Lung (tissue), 12 donors: ENCODE measurements around the gene ABHD12. TPM values are rescaled to one million over a fixed set of nuclear protein-coding genes. Genes with fewer than 3 reads are reported as not detected.

Source experiments
- ATAC-seq: fragments of 200-7000 bp; cut with Tn5 transposase; one replicate; pipeline ENCODE4 v1.9.1; 2020; ENCODE audit warnings: moderate number of reproducible peaks; ENCODE audit not compliant: insufficient read depth, low FRiP score
- DNase-seq, 3 donors: peaks; one replicate each; pipeline ENCODE4 v3.0.0-alpha.2; 2013 to 2017
- H3K27ac ChIP-seq, 2 donors: one replicate each; pipeline ENCODE4 v1.5.1; 2013; ENCODE audit warnings: mild to moderate bottlenecking in 2 of 2, moderate library complexity in 2 of 2, control low read depth in 1 of 2, inconsistent platforms in 1 of 2, low read depth in 1 of 2, low read length in 1 of 2
- H3K27me3 ChIP-seq, 3 donors: one replicate each; pipeline ENCODE4 v1.5.1; 2013; ENCODE audit warnings: low read length in 2 of 3; ENCODE audit not compliant: control insufficient read depth in 3 of 3, insufficient read depth in 3 of 3
- H3K36me3 ChIP-seq, 4 donors: one replicate each; pipeline ENCODE4 v1.5.1; 2013; ENCODE audit warnings: low read length in 4 of 4, mild to moderate bottlenecking in 1 of 4, moderate library complexity in 1 of 4; ENCODE audit not compliant: control insufficient read depth in 4 of 4, insufficient read depth in 4 of 4
- H3K4me1 ChIP-seq, 5 donors: one replicate each; pipeline ENCODE4 v1.5.1; 2013; ENCODE audit warnings: low read length in 5 of 5, mild to moderate bottlenecking in 2 of 5, moderate library complexity in 1 of 5; ENCODE audit not compliant: control insufficient read depth in 5 of 5, insufficient read depth in 5 of 5
- H3K4me3 ChIP-seq: one replicate; pipeline ENCODE4 v1.5.1; 2013; ENCODE audit warnings: mild to moderate bottlenecking, control low read depth, moderate library complexity
- H3K9ac ChIP-seq, 2 donors: one replicate each; pipeline ENCODE4 v1.5.1; 2013; ENCODE audit warnings: low read length in 2 of 2, control low read depth in 1 of 2; ENCODE audit not compliant: insufficient read depth in 1 of 2
- H3K9me3 ChIP-seq, 4 donors: one replicate each; pipeline ENCODE4 v1.5.1; 2013; ENCODE audit warnings: low read length in 3 of 4, mild to moderate bottlenecking in 1 of 4, moderate library complexity in 1 of 4; ENCODE audit not compliant: control insufficient read depth in 4 of 4, insufficient read depth in 3 of 4
- WGBS, 2 donors: extraction: QIAGEN DNeasy Blood & Tissue Kit; methylation state at CpG; one replicate each; pipeline ENCODE4 v1.1.7; 2013; 5-methylcytosine and 5-hydroxymethylcytosine counted together
- polyA plus RNA-seq, 2 donors: library from polyadenylated mRNA; stranded (reverse); fragments of 200-250 nt; gene quantifications; one replicate each; pipeline ENCODE4 v1.2.1, GENCODE V29; 2013
- total RNA-seq, 2 donors: library from RNA; depleted of rRNA in 1 of 2; stranded (reverse); fragments of >200 nt in 1 of 2; gene quantifications; one replicate each; pipeline ENCODE4 v1.2.1, GENCODE V29; 2014 to 2021
- TF ChIP-seq, protein P1 (sequence below): IDR thresholded peaks from 2 replicates; pipeline ENCODE4 v1.5.1; 2012; ENCODE audit warnings: mild to moderate bottlenecking; ENCODE audit errors: control extremely low read depth, extremely low read depth
- donor health status: control.
- donor health status: control.
- donor health status: Bipolar disorder and iron deficiency.
- donor health status: healthy.
- donor health status: DM: yes; HTN: yes; CAD: no.

Gene ABHD12
- total and polyA plus RNA-seq, 4 donors = 34.3 to 58.1 (median 44.6) TPM

GRCh38 chr20:25309395-25310267 is 81.0 kb downstream of the ABHD12 start:
- H3K9ac ChIP-seq = no peak overlapping the region
- WGBS, 2 donors = 83 to 85% methylated on average over 18 of the region's 18 CpGs
- ATAC-seq = peak; percentile 39
- H3K9me3 ChIP-seq = no peaks in the 10 kb centered on the region
- peaks cover 0 to 13% (median 4%) of the 10 kb centered on the region in 4 donors for H3K36me3 ChIP-seq
- H3K4me3 ChIP-seq = no peak overlapping the region
- no peak for DNase-seq
- TF ChIP-seq, protein P1, sequence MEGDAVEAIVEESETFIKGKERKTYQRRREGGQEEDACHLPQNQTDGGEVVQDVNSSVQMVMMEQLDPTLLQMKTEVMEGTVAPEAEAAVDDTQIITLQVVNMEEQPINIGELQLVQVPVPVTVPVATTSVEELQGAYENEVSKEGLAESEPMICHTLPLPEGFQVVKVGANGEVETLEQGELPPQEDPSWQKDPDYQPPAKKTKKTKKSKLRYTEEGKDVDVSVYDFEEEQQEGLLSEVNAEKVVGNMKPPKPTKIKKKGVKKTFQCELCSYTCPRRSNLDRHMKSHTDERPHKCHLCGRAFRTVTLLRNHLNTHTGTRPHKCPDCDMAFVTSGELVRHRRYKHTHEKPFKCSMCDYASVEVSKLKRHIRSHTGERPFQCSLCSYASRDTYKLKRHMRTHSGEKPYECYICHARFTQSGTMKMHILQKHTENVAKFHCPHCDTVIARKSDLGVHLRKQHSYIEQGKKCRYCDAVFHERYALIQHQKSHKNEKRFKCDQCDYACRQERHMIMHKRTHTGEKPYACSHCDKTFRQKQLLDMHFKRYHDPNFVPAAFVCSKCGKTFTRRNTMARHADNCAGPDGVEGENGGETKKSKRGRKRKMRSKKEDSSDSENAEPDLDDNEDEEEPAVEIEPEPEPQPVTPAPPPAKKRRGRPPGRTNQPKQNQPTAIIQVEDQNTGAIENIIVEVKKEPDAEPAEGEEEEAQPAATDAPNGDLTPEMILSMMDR = no peak
- H3K4me1 ChIP-seq = peaks cover 0 to 14% (median 8%) of the 10 kb centered on the region in 5 donors
- peak overlapping the region; percentile 47 to 78 for H3K27ac ChIP-seq
- H3K27me3 ChIP-seq = no peaks in the 10 kb centered on the region

GRCh38 chr20:25308671-25309394 is 81.8 kb downstream of the ABHD12 start:
- Histone ChIP-seq H3K4me1 (peaks cover 0 to 14% (median 8%) of the 10 kb centered on the region in 5 donors), H3K36me3 (peaks cover 0 to 13% (median 3%) of the 10 kb centered on the region in 4 donors), H3K27me3 (no peaks in the 10 kb centered on the region), H3K9ac (no peak overlapping the region), H3K4me3 (no peak overlapping the region), H3K9me3 (no peaks in the 10 kb centered on the region), H3K27ac (peak overlapping the region in 1 of 2 donors; percentile 78)
- 86 to 89% methylated on average over 17 of the region's 17 CpGs for whole genome bisulfite sequencing, 2 donors
- ATAC-seq (peak; percentile 6), DNase-seq (no peak)
- TF ChIP-seq, protein P1 = no peak

DNA sequence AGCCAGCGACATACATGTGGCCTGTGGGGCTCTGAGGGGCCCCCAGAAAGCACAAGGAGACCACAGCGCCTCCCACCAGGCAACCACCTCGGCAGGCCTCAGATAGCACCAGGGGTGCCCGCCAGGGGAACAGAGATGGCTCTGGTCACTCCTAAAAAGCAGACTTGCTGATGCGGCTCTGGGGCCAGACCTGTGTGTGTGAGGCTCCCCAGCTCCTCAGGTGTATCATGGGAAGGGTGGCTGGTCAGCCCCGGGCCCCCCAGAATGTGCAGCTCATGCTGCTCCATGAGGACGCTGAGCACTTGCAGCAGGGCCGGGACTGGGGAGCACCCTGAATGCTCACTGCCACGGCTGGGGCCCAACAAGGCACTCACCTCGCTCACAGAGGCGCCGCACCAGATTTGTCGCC is 82.5 kb downstream of the ABHD12 start:
- Histone ChIP-seq H3K9ac (no peak overlapping the region), H3K9me3 (no peaks in the 10 kb centered on the region), H3K4me1 (peaks cover 0 to 14% (median 8%) of the 10 kb centered on the region in 5 donors), H3K27me3 (no peaks in the 10 kb centered on the region), H3K36me3 (peaks cover 0 to 18% (median 5%) of the 10 kb centered on the region in 4 donors), H3K27ac (no peak overlapping the region), H3K4me3 (no peak overlapping the region)
- DNase-seq (no peak), ATAC-seq (no peak)
- 92 to 94% methylated on average over 13 of the region's 13 CpGs for WGBS, 2 donors
- TF ChIP-seq, protein P1 = no peak
